GM19452 (cell line): ENCODE results near the gene FOXO3.
"Not testable (repeated sequence)": the region's sequence is repeated elsewhere in the genome, so short reads cannot be mapped to it uniquely, and the experiment has no call there.

Experiments used
- ATAC-seq: cut with Tn5 transposase; IDR thresholded peaks from one replicate; pipeline ENCODE4 v1.9.1; 2021; ENCODE audit not compliant: unreplicated experiment

The FOXO3 gene

DNA sequence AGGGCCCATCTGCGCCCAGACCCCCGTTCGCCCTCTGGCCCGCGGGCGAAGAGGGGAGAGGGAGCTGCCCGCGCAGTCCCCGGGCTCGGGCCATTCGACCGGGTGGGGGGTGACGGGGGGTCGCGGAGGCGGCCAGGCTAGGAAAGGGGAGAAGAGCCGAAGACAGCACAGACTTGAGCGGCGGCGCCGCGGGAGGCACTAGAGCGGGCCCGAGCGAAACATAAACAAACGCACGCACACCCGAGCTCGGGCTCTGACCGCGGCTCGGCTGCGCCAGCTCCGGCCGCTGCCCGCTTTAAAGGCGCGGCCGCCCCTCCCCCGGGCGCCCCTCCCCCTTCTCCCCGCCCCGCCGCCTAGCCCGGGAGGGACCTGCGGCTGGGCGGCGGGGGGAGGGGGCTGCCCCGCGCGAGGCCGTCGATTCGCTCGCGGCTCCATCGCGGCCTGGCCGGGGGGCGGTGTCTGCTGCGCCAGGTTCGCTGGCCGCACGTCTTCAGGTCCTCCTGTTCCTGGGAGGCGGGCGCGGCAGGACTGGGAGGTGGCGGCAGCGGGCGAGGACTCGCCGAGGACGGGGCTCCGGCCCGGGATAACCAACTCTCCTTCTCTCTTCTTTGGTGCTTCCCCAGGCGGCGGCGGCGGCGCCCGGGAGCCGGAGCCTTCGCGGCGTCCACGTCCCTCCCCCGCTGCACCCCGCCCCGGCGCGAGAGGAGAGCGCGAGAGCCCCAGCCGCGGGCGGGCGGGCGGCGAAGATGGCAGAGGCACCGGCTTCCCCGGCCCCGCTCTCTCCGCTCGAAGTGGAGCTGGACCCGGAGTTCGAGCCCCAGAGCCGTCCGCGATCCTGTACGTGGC lies at the start of gene FOXO3:
Gene FOXO3 (plus strand): TSS at position 455 of the 846 bp plus-strand sequence. CDS start 292 bp downstream, at position 747.
- ATAC-seq = no peak

DNA sequence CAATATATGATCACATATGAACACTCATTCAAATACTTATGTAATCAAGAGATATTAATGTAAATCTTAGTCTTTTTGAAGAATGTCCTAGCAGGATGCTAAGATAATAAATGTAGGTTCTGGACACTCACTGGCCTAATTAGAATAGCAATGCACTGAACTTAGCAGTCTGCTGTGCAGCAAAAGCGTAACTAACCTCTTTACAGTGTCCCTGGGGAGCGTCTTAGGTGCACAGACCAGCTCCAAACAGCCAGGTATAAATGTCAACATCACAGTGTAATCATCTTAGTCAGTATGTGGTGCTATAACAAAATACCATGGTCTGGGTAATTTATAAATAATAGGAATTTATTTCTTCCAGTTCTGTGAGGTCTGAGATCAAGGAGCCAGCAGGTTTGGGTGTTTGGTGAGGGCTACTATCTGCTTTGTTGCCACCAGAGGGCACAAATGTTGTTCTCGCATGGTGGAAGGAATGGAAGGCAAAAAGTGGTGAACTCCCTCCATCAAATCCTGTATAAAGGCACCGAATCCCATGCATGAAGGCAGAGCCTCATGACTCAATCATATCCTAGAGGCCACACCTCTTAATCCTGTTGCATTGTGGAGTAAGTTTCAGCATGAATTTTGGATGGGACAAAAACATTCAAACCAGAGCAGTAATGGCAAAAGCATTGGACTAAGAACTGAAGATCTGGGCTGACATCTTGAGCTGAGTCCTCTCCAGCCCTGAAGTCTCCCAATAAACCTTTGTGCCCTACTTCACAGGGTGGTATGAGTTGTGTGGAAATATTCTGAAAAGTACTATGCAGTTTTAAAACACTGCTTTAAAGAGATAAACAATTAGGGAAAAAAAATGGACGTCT lies 41.8 kb upstream of the FOXO3 start:
- ATAC-seq = no peak

DNA sequence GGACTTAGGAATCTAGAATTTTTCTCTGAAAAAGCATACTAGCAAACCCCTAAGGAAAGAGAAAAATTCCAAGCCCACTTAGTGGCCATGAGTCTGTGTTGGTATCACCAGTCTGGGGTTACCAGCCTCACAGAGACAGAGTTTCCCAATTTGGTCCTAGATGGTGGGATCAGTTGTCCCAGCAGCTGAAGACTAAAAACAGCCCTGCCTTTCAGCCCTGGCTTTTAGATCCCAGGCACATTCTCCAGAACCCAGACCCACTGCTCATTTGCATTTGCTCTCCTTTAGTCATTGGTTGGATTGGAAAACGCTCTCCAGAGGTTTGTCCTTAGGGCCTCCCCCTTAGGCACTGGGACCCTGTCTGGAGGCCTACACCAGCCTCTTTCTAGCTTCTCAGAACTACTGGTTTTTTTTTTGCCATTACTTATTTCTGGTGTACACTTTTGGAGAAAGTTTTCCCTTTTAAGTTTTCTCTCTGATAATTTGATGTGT lies 39.1 kb upstream of the FOXO3 start:
- no peak for ATAC-seq

- ATAC-seq = no peak
Measured at GRCh38 chr6:108523697-108524096, 37.0 kb upstream of the FOXO3 start.

GRCh38 chr6:108524528-108525248 lies 36.0 kb upstream of the FOXO3 start:
- ATAC-seq = no peak

- no peak for ATAC-seq
Measured at GRCh38 chr6:108526739-108527174, 34.0 kb upstream of the FOXO3 start.

DNA sequence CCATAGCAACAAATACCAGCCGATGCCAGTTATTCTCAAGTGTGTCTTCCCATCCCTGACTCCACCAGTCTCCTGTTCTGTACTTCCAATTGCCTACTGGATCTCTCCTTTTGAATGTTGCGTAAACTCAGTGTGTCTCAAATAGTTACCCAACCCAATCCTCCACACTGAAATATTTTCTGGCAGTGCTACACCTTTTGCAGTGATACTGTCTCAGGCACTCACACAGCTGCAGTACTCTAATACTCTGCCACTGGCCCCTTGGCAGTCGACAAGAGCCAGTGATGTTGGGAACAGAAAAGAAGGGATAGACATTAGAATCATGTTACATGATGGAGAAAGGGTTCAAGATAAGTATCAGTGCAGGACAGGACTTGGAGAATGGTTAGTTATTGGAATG lies 31.8 kb upstream of the FOXO3 start:
- no peak for ATAC-seq

DNA sequence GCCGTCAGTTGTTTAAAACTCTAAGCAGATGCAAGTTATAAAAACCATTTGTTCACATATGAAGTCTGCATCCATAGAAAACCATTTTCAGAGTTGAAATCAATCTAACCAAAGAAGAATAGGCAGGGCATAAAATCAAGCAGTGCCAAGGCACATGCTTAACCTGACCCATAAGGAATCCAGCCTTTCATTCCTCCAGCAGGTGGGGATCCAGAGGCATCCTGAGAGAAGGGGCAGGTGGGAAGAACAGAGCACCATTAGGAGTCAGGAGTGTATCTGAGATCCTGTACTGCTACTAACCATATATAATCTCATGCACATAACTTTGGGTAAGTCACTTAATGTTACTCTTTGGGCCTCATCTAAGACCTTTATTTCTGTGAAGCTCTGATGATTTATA lies 29.4 kb upstream of the FOXO3 start:
- no peak for ATAC-seq

DNA sequence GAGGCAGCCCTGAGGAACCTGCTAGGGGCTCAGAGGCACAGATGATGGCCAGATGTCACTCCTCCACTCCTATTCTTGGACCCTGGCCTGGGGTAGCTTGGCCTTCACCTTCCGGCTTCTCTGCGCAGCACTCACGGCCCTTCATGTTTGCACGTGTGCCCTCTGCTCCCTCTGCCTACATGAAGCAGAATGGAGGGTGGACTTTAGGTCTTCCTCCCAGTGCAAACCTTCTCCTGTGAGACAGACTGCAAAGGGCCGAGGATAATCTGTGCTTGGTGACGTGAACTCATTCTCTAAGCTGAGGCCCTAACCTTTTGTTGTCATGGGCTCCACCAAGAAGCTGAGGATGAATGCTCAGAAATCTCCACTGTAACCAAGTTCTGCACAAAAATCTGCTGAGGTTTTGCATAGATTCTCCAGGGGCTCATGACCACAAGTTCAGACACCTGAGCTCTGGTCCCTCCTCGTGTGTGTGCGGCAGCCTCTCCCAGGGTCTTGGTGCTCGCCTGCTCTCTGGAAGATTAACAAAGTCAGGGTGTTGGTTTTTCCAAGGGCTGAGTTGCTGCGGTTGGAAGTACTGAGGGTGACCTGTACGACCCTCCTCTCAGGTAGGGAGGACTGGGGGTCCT lies 25.5 kb upstream of the FOXO3 start:
- no peak for ATAC-seq

- not testable (repeated sequence) for ATAC-seq
Measured at GRCh38 chr6:108535920-108536535, 24.7 kb upstream of the FOXO3 start.

GRCh38 chr6:108541843-108542759 lies 18.6 kb upstream of the FOXO3 start:
- peak; percentile 61 for ATAC-seq

DNA sequence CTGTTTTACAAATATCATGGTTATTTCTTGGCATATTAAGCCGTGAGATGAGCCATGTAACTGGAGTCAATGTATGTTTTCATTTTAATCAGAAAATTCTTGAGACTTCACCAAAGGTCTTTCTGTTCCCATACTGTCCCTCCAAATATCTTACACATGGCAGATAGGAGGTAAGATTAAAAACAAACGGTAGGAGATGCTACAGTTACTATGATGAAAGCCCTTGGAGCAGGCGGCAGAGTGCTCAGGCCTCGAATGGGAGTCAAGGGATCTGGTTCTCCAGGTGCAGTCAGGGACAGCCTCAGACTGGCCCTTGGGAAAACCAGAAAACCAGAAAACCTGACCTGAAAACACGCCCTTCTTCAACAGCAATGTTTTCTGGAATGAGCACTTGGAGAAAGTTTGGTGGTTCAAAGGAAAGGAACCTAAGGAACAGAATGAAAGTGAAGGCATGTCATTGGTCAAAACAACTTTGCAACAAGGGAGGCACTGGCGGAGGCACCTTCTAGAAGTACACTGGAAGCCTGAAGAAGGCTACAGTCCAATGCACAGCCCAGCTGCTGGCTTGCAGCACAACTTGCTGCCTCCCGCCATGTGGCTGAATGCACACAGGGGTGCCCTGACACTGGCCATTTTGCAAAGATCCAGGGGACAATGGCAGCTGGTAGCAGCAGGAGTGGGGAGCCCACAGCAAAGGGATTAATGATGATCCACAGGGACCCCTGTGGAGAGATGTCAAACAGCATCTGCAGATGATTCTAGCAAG lies 17.4 kb upstream of the FOXO3 start:
- ATAC-seq = no peak

DNA sequence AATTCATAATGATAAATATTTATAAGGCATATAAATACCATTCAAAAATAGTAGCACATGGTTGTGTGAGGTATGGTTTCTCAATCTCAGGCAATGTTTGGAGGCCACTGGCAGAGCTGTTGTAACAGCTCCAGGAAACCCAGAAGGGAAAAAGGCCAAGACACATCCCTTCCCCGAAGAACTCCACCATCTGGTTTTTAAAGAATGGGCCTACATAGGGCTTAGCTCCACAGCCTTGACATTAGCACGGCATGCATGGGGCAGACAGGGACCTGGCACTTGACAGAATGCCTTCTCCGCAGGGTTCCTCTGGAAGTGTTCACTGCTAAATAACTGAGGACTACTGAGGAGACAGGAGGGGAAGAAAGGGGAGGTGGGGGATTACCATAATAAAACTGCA lies 16.1 kb upstream of the FOXO3 start:
- no peak for ATAC-seq

GRCh38 chr6:108546079-108547049 lies 14.4 kb upstream of the FOXO3 start:
- ATAC-seq = no peak

DNA sequence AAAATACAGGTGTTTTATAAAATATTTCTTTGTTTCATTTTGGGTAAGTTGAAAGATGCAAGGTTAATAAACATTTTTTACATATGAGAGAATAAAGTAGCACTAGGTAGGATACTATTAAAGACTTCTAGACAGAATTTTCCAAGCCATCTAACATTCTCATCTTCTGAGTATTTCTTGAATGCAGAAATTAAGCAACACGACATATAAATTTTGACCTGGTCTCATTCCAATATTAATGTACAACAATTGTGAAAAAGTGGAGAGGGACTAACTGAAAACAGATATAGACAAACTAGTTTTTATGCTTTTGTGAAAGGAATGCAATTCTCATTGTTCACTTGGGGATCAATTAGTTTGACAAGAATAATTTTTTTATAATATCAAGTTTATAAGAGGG lies 11.5 kb upstream of the FOXO3 start:
- no peak for ATAC-seq

GRCh38 chr6:108549741-108550140 lies 11.0 kb upstream of the FOXO3 start:
- ATAC-seq = no peak

DNA sequence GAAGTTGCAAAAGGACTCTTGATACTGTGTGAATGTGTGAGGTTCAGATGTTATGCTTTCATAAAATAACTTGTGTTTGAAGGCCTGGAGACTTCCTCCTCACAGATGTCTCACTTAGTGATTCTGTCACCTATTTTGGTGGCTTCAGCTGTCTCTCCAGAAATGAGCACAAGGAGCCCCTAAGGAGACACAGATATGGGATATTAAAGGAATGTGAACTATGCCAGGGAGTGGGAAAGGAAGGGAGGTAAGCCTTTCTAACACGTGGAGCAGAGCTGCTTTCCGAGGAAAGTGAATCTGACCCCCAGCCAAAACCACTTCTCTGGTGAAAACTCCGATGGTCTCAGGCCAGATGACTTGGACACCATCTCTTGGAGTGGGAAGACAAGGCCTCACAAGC lies 10.5 kb upstream of the FOXO3 start:
- ATAC-seq = no peak
